Smooth muscle cell (in vitro differentiated cells): ENCODE measurements around the gene MUSK. TPM values are rescaled to one million over a fixed set of nuclear protein-coding genes. Genes with fewer than 3 reads are reported as not detected.
A peak's percentile ranks its signal among the peaks of the same experiment; 100 is the strongest.

Source experiments
- DNase-seq: peaks from one replicate; lab custom pipeline; 2025; ENCODE audit not compliant: unreplicated experiment; lab: John Stamatoyannopoulos, UW
- H2AFZ ChIP-seq: fragments of 200-600 bp; sonication (generic); 2 replicates; pipeline ENCODE4 v1.6.0; 2016; ENCODE audit warnings: antibody characterized with exemption, low read depth, mild to moderate bottlenecking
- H3F3A ChIP-seq: fragments of 200-600 bp; sonication (generic); 2 replicates; pipeline ENCODE4 v1.6.0; 2017; ENCODE audit warnings: antibody characterized with exemption, low read depth
- H3K27ac ChIP-seq: fragments of 200-600 bp; sonication (generic); 2 replicates; pipeline ENCODE4 v1.5.1; 2016; ENCODE audit warnings: low read depth, mild to moderate bottlenecking
- H3K27me3 ChIP-seq: fragments of 200-600 bp; sonication (generic); 2 replicates; pipeline ENCODE4 v1.6.1; 2016; ENCODE audit warnings: low read depth, mild to moderate bottlenecking
- H3K36me3 ChIP-seq: fragments of 200-600 bp; sonication (generic); 2 replicates; pipeline ENCODE4 v1.5.1; 2016; ENCODE audit warnings: low read depth
- H3K4me1 ChIP-seq: fragments of 200-600 bp; sonication (generic); 2 replicates; pipeline ENCODE4 v1.5.1; 2016; ENCODE audit warnings: low read depth
- H3K4me2 ChIP-seq: fragments of 200-600 bp; sonication (generic); 2 replicates; pipeline ENCODE4 v1.6.0; 2016; ENCODE audit warnings: mild to moderate bottlenecking
- H3K4me3 ChIP-seq: fragments of 200-600 bp; sonication (generic); 2 replicates; pipeline ENCODE4 v1.5.1; 2016; ENCODE audit warnings: mild to moderate bottlenecking
- H3K79me2 ChIP-seq: fragments of 200-600 bp; sonication (generic); 2 replicates; pipeline ENCODE4 v1.6.0; 2016; ENCODE audit warnings: low read depth, mild to moderate bottlenecking
- H3K9ac ChIP-seq: fragments of 200-600 bp; sonication (generic); 2 replicates; pipeline ENCODE4 v1.6.0; 2016; ENCODE audit warnings: low read depth
- H3K9me3 ChIP-seq: fragments of 200-600 bp; sonication (generic); replicated peaks from 2 replicates; pipeline ENCODE4 v1.5.1; 2016; ENCODE audit warnings: low read depth
- H4K20me1 ChIP-seq: fragments of 200-600 bp; sonication (generic); 2 replicates; pipeline ENCODE4 v1.6.0; 2016; ENCODE audit warnings: low read depth
- CTCF ChIP-seq: fragments of 200-600 bp; sonication (generic); IDR thresholded peaks from 2 replicates; pipeline ENCODE4 v1.5.1; 2017; ENCODE audit warnings: borderline replicate concordance, mild to moderate bottlenecking, antibody characterized with exemption; ENCODE audit not compliant: insufficient read depth, poor library complexity, severe bottlenecking
- WGBS: methylation state at CpG from one replicate; pipeline ENCODE4 v1.1.7; 2016; ENCODE audit warnings: low lambda C conversion rate; 5-methylcytosine and 5-hydroxymethylcytosine counted together
- polyA plus RNA-seq: library from polyadenylated mRNA; unstranded; fragments of >200 nt; fragmentation: Nextera tagmentation; extraction: Ambion mirVana; gene quantifications from 2 replicates; pipeline ENCODE4 v1.2.1, GENCODE V29; 2016
- total RNA-seq: library from RNA; depleted of rRNA; stranded (reverse); fragments of >200 nt; gene quantifications from 2 replicates; pipeline ENCODE4 v1.2.3, GENCODE V29; 2014

MUSK gene
- total and polyA plus RNA-seq, 2 experiments from 2014 or later: not detected

DNA sequence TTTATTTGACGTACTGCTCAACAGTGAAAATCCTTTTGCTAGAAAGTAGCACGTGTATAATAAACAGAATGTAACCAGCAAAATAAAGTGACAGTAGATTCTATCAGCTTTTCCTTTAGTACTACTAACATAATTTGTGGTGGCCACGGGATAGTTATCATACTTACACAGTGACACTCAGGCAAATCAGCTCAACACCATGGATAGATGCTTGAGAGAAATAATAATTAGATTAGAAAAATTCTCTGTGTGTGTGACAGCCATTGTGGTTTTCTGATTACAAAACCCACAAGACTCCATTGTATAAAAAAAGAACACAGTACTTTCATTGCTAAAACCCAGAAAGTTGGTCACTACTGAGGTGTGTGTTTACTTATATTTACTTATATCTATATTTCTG, 101.1 kb downstream of the MUSK start:
- 28% methylated on average over 3 of the region's 3 CpGs for WGBS
- peak overlapping the region; percentile 43 for H3K4me2 ChIP-seq
- no peak for DNase-seq

DNA sequence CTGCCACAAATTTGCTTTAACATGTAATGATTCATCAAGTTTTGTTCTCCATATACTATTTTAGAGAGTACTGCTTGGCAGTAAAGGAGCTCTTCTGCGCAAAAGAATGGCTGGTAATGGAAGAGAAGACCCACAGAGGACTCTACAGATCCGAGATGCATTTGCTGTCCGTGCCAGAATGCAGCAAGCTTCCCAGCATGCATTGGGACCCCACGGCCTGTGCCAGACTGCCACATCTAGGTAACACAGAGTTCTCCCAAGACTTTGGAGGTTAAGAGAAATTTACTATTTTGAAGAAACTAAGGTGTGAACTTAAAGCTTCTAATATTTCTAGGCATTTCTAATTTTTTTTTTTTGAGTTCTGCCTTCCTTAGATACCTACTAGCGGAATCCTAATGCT, 107.1 kb downstream of the MUSK start:
- no peak for DNase-seq
- H3K27me3 ChIP-seq: no peaks in the 10 kb centered on the region
- H3K4me2 ChIP-seq: no peak overlapping the region
- no peaks in the 10 kb centered on the region for H4K20me1 ChIP-seq
- no peak for TF ChIP-seq CTCF
- H3K9me3 ChIP-seq: no peaks in the 10 kb centered on the region
- no peak overlapping the region for H2AFZ ChIP-seq
- H3K9ac ChIP-seq: no peak overlapping the region
- no peak overlapping the region for H3K4me3 ChIP-seq
- H3K27ac ChIP-seq: no peak overlapping the region
- H3K79me2 ChIP-seq: no peaks in the 10 kb centered on the region
- WGBS: 88% methylated on average over 5 of the region's 5 CpGs
- H3K36me3 ChIP-seq: no peaks in the 10 kb centered on the region
- H3K4me1 ChIP-seq: peaks cover 17% of the 10 kb centered on the region
- H3F3A ChIP-seq: no peaks in the 10 kb centered on the region

More for the DNA sequence above, 101.1 kb downstream of the MUSK start:
- H3K9ac ChIP-seq: no peak overlapping the region
- H3K4me3 ChIP-seq: no peak overlapping the region
- H3K4me1 ChIP-seq: no peaks in the 10 kb centered on the region
- H2AFZ ChIP-seq: no peak overlapping the region
- no peaks in the 10 kb centered on the region for H3K36me3 ChIP-seq
- H4K20me1 ChIP-seq: no peaks in the 10 kb centered on the region
- H3K79me2 ChIP-seq: no peaks in the 10 kb centered on the region
- H3K9me3 ChIP-seq: no peaks in the 10 kb centered on the region
- H3K27me3 ChIP-seq: no peaks in the 10 kb centered on the region
- H3F3A ChIP-seq: no peaks in the 10 kb centered on the region
- no peak overlapping the region for H3K27ac ChIP-seq
- no peak for TF ChIP-seq CTCF

DNA sequence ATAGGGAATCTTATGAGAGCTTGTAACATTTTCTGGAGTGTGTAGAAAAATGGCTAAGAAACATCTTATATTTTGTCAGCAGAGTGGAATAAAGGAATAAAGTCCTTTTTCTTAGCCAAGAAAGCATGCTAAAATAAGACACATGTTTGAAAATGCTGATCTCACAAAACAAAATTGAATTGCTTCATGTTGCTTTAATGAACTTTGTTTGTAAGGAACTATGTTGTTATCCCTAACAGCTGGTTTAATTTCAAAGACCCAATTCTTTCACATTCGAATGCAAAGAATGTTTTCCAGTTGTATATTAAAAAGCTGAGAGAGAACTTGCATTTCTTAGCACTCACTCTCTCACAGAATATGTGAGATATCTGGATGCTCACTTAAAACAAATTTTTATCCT, 107.6 kb downstream of the MUSK start:
- H3K4me2 ChIP-seq: no peak overlapping the region
- 100% methylated on average over 1 of the region's 1 CpG for WGBS
- no peaks in the 10 kb centered on the region for H3F3A ChIP-seq
- H2AFZ ChIP-seq: no peak overlapping the region
- H3K4me3 ChIP-seq: no peak overlapping the region
- no peaks in the 10 kb centered on the region for H4K20me1 ChIP-seq
- no peak overlapping the region for H3K27ac ChIP-seq
- TF ChIP-seq CTCF: no peak
- H3K4me1 ChIP-seq: peaks cover 17% of the 10 kb centered on the region
- no peaks in the 10 kb centered on the region for H3K36me3 ChIP-seq
- no peaks in the 10 kb centered on the region for H3K79me2 ChIP-seq
- no peaks in the 10 kb centered on the region for H3K27me3 ChIP-seq
- H3K9ac ChIP-seq: no peak overlapping the region
- DNase-seq: no peak
- no peaks in the 10 kb centered on the region for H3K9me3 ChIP-seq

DNA sequence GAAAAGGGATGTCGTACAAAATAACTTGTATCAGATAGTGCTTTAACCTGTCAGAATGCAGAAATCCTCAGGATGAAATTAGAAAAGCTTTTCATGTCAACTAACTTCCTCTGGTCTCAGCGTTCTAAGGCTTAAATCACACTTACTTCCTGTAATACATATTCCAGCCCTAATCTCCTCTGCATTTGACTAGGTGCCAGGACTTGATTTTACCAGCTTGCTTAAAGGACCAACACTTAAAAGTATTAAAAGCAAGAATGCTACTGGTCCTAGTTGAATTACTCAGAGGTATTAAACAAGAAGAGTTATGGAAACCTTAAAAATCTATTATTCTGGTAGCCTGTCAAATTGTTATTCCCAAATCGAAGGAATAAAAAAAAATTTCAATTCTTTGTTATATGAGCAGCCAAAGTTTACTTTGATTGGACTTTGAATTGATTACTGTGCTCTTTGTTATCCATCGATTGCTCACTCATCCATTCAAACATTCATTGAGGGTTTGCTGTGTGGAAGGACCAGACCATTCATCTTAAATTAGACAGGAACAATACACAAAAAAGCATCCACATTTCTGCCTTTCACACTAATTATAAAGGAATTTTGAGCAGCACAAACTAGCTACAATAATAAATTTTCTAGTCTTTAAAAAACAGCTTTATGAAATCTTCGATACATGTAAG, 108.7 kb downstream of the MUSK start:
- no peak overlapping the region for H3K9ac ChIP-seq
- H2AFZ ChIP-seq: no peak overlapping the region
- DNase-seq: no peak
- no peaks in the 10 kb centered on the region for H4K20me1 ChIP-seq
- no peak overlapping the region for H3K27ac ChIP-seq
- peaks cover 17% of the 10 kb centered on the region for H3K4me1 ChIP-seq
- peak overlapping the region; percentile 12 for H3K4me2 ChIP-seq
- no peaks in the 10 kb centered on the region for H3K9me3 ChIP-seq
- no peak overlapping the region for H3K4me3 ChIP-seq
- H3K79me2 ChIP-seq: no peaks in the 10 kb centered on the region
- H3K27me3 ChIP-seq: no peaks in the 10 kb centered on the region
- H3F3A ChIP-seq: no peaks in the 10 kb centered on the region
- WGBS: 78% methylated on average over 5 of the region's 5 CpGs
- TF ChIP-seq CTCF: no peak
- no peaks in the 10 kb centered on the region for H3K36me3 ChIP-seq
